Adrenal gland (tissue), 5 donors: ENCODE data around the gene TAF11L2.
"Not testable (repeated sequence)": the region's sequence is repeated elsewhere in the genome, so short reads cannot be mapped to it uniquely, and the experiment has no call there.

Experiments
- CTCF ChIP-seq, 6 experiments: fragments of 450-650 bp in 4 of 6; fragments of 200-600 bp in 2 of 6; sonication (generic) in 1 of 6; IDR thresholded peaks; 1 replicate in 5 of 6; 2 replicates in 1 of 6; pipeline versions ENCODE4 v1.5.1 to v1.8.0; 2016 to 2021; ENCODE audit warnings: antibody characterized with exemption in 6 of 6, mild to moderate bottlenecking in 2 of 6, moderate library complexity in 1 of 6
- POLR2A ChIP-seq, 2 donors: fragments of 450-650 bp; IDR thresholded peaks; one replicate each; pipeline ENCODE4 v1.6.1; 2017; ENCODE audit warnings: antibody characterized with exemption in 2 of 2, mild to moderate bottlenecking in 2 of 2, moderate library complexity in 1 of 2
- donor health status: DM: no; HTN: no; CAD: no.

GRCh38 chr5:17517526-17517925 is 19.5 kb downstream of the TAF11L2 start:
- not testable (repeated sequence) for TF ChIP-seq POLR2A, CTCF (IDR thresholded peaks at IDR 0.05)
